Gastrocnemius medialis (tissue), 4 donors: ENCODE data around the gene XPNPEP2. TPM values are rescaled to one million over a fixed set of nuclear protein-coding genes. Genes with fewer than 3 reads are reported as not detected.

Source experiments
- ATAC-seq, 2 donors: fragments of 150-250 bp; one replicate each; pipeline ENCODE4 v1.9.1; 2016
- DNase-seq, 2 donors: peaks; one replicate each; pipeline ENCODE4 v3.0.0-alpha.2; 2019
- H3K27ac ChIP-seq, 4 donors: fragments of 200-600 bp; sonication (generic); 1 replicate in 1 of 4; 2 replicates in 3 of 4; pipeline ENCODE4 v1.5.1; 2016 to 2018; ENCODE audit warnings: mild to moderate bottlenecking in 2 of 4, moderate library complexity in 1 of 4
- H3K27me3 ChIP-seq, 3 donors: fragments of 200-600 bp; sonication (generic) in 2 of 3; 1 replicate in 1 of 3; 2 replicates in 2 of 3; pipeline versions ENCODE4 v1.5.1 to v1.6.0; 2016 to 2019; ENCODE audit warnings: mild to moderate bottlenecking in 1 of 3, moderate library complexity in 1 of 3
- H3K36me3 ChIP-seq, 2 donors: fragments of 200-600 bp; sonication (generic) in 1 of 2; one replicate each; pipeline ENCODE4 v1.5.1; 2017 to 2018
- H3K4me1 ChIP-seq, 2 donors: fragments of 200-600 bp; sonication (generic) in 1 of 2; one replicate each; pipeline ENCODE4 v1.5.1; 2016 to 2017; ENCODE audit warnings: mild to moderate bottlenecking in 2 of 2
- H3K4me3 ChIP-seq, 4 donors: fragments of 200-600 bp; sonication (generic) in 3 of 4; 1 replicate in 1 of 4; 2 replicates in 3 of 4; pipeline ENCODE4 v1.5.1; 2016 to 2019; ENCODE audit warnings: mild to moderate bottlenecking in 2 of 4
- H3K9me3 ChIP-seq, 3 donors: fragments of 200-600 bp; sonication (generic) in 2 of 3; 1 replicate in 1 of 3; 2 replicates in 2 of 3; pipeline ENCODE4 v1.5.1; 2016 to 2019
- CTCF ChIP-seq, 5 experiments: fragments of 450-650 bp in 3 of 5; fragments of 200-600 bp in 2 of 5; sonication (generic) in 2 of 5; IDR thresholded peaks in 4 of 5; conservative IDR thresholded peaks in 1 of 5; 1 replicate in 4 of 5; 2 replicates in 1 of 5; pipeline ENCODE4 v1.5.1; 2016 to 2019; ENCODE audit warnings: antibody characterized with exemption in 5 of 5, mild to moderate bottlenecking in 3 of 5, moderate library complexity in 3 of 5
- POLR2A ChIP-seq, 2 donors: fragments of 450-650 bp; IDR thresholded peaks; one replicate each; pipeline ENCODE4 v1.6.1; 2017; ENCODE audit warnings: antibody characterized with exemption in 2 of 2, mild to moderate bottlenecking in 2 of 2, moderate library complexity in 2 of 2
- in situ Hi-C, 4 donors: fragments of 200-750 bp; cut with MboI; loops; one replicate each; pipeline versions ENCODE4 v1.15.0 to v1.8.0; 2017; ENCODE audit warnings: low sequenced_read_pairs in 4 of 4
- intact Hi-C: fragments of 100-400 bp; cut with DNase I; formaldehyde crosslinking; loops from one replicate; pipeline ENCODE4 v1.15.1; 2023; ENCODE audit warnings: low total_unique reads
- total RNA-seq, 4 donors: library from RNA; depleted of rRNA; stranded (reverse); fragments of >200 nt; gene quantifications; one replicate each; pipeline versions ENCODE4 v1.1.0 to v1.2.3, GENCODE V29; 2016

Gene XPNPEP2
- total RNA-seq, 4 donors from 2014 or later, result 0.15 to 2.0 (median 0.87) TPM

GRCh38 chrX:129780441-129781105 lies 41.8 kb downstream of the XPNPEP2 start:
- H3K36me3 ChIP-seq, result no peaks in the 10 kb centered on the region
- no peaks in the 10 kb centered on the region for H3K9me3 ChIP-seq
- H3K4me3 ChIP-seq, result peak overlapping the region in 1 of 4 donors; percentile 15
- ATAC-seq, result no peak
- intact Hi-C loops, result no loop called here
- in situ Hi-C loops, result no loop called here
- H3K27ac ChIP-seq, result no peak overlapping the region
- no peak for DNase-seq
- H3K4me1 ChIP-seq, result no peaks in the 10 kb centered on the region
- TF ChIP-seq POLR2A (IDR thresholded peaks at IDR 0.05) (no peak), CTCF (IDR thresholded peaks at IDR 0.05 in 4 of 5, conservative IDR thresholded peaks at IDR 0.05 in 1 of 5) (no peak)
- no peaks in the 10 kb centered on the region for H3K27me3 ChIP-seq

GRCh38 chrX:129781134-129781672 lies 42.4 kb downstream of the XPNPEP2 start:
- H3K9me3 ChIP-seq, result no peaks in the 10 kb centered on the region
- intact Hi-C loops, result no loop called here
- no peaks in the 10 kb centered on the region for H3K36me3 ChIP-seq
- DNase-seq (peak; percentile 7 to 32), ATAC-seq (no peak)
- in situ Hi-C loops, result no loop called here
- TF ChIP-seq POLR2A (IDR thresholded peaks at IDR 0.05) (no peak), CTCF (IDR thresholded peaks at IDR 0.05 in 4 of 5, conservative IDR thresholded peaks at IDR 0.05 in 1 of 5) (no peak)
- H3K4me1 ChIP-seq, result no peaks in the 10 kb centered on the region
- H3K27me3 ChIP-seq, result no peaks in the 10 kb centered on the region
- H3K27ac ChIP-seq, result no peak overlapping the region
- no peak overlapping the region for H3K4me3 ChIP-seq

GRCh38 chrX:129781680-129782495 lies 43.1 kb downstream of the XPNPEP2 start:
- no peak overlapping the region for H3K27ac ChIP-seq
- no peak for TF ChIP-seq POLR2A (IDR thresholded peaks at IDR 0.05)
- no peak for TF ChIP-seq CTCF (IDR thresholded peaks at IDR 0.05 in 4 of 5, conservative IDR thresholded peaks at IDR 0.05 in 1 of 5)
- H3K4me3 ChIP-seq, result no peak overlapping the region
- no peaks in the 10 kb centered on the region for H3K9me3 ChIP-seq
- no peaks in the 10 kb centered on the region for H3K27me3 ChIP-seq
- ATAC-seq (no peak), DNase-seq (no peak)
- H3K4me1 ChIP-seq, result no peaks in the 10 kb centered on the region
- H3K36me3 ChIP-seq, result no peaks in the 10 kb centered on the region
- intact Hi-C loops, result no loop called here
- in situ Hi-C loops, result no loop called here

- intact Hi-C loops (no loop called here), in situ Hi-C loops (no loop called here)
- no peak for ATAC-seq
- Histone ChIP-seq H3K4me3 (no peak overlapping the region), H3K36me3 (no peaks in the 10 kb centered on the region), H3K27ac (no peak overlapping the region), H3K27me3 (no peaks in the 10 kb centered on the region), H3K4me1 (no peaks in the 10 kb centered on the region), H3K9me3 (no peaks in the 10 kb centered on the region)
- no peak for TF ChIP-seq POLR2A (IDR thresholded peaks at IDR 0.05)
- no peak for TF ChIP-seq CTCF (IDR thresholded peaks at IDR 0.05 in 4 of 5, conservative IDR thresholded peaks at IDR 0.05 in 1 of 5)
- DNase-seq, result no peak
Observed at GRCh38 chrX:129782706-129783105, 43.9 kb downstream of the XPNPEP2 start.
